ENCODE measurements around the gene PRKN. TPM values are rescaled to one million over a fixed set of nuclear protein-coding genes. Genes with fewer than 3 reads are reported as not detected.

Gene PRKN
- total and polyA plus RNA-seq, 9 of the 15 experiments (the other 6 are each of a cell fraction or from before 2014, with no cell fraction given) = 0.03 to 0.96 (median 0.15) TPM; not detected in 2

GRCh38 chr6:161732594-161732993, 995.0 kb downstream of the PRKN start:
- Histone ChIP-seq H3K4me2 (ENCODE audit: insufficient read depth, low read length) (no peak overlapping the region), H3K27me3 (ENCODE audit: control insufficient read depth in 2 of 2, insufficient read depth in 2 of 2, low read length in 2 of 2) (no peaks in the 10 kb centered on the region), H3K27ac (ENCODE audit: extremely low read depth, low read depth, low read length) (no peak overlapping the region), H3K9me3 (replicated peaks; ENCODE audit: control insufficient read depth, insufficient read depth, low read depth, low read length) (no peaks in the 10 kb centered on the region), H3K4me3 (no peak overlapping the region), H3K36me3 (ENCODE audit: control insufficient read depth, insufficient read depth, low read length) (no peaks in the 10 kb centered on the region), H4K20me1 (replicated peaks; ENCODE audit: control insufficient read depth, insufficient read depth, low read length) (no peaks in the 10 kb centered on the region), H3K9ac (ENCODE audit: insufficient read depth in 1 of 2, low read depth in 2 of 2, low read length in 2 of 2) (no peak overlapping the region), H3K9me1 (ENCODE audit: control insufficient read depth, insufficient read depth, low read length) (no peaks in the 10 kb centered on the region), H2AFZ (ENCODE audit: low read depth, low read length) (no peak overlapping the region), H3K79me2 (ENCODE audit: control insufficient read depth, insufficient read depth, low read length) (no peaks in the 10 kb centered on the region), H3K4me1 (replicated peaks in 1 of 2; ENCODE audit: control insufficient read depth in 2 of 2, insufficient read depth in 2 of 2, low read length in 2 of 2) (no peaks in the 10 kb centered on the region)
- DNase-seq (ENCODE audit: extremely low read depth in 1 of 4, low spot score in 3 of 4) = no peak
- 0% methylated on average over 3 of the region's 3 CpGs for WGBS (ENCODE audit: insufficient coverage, low coverage, missing lambda C conversion rate)
- ChIA-PET CTCF (ENCODE audit: low intra/inter-chr PET ratio) (no interaction called here), POLR2A (no interaction called here)
- ATAC-seq = no peak
- in situ Hi-C loops (cut with MboI) = no loop called here
- intact Hi-C loops (cut with micrococcal nuclease) = no loop called here
- no peak for FAIRE-seq
- no TSS peak for BruUV-seq (replicated peaks)
- TF ChIP-seq, protein P1, sequence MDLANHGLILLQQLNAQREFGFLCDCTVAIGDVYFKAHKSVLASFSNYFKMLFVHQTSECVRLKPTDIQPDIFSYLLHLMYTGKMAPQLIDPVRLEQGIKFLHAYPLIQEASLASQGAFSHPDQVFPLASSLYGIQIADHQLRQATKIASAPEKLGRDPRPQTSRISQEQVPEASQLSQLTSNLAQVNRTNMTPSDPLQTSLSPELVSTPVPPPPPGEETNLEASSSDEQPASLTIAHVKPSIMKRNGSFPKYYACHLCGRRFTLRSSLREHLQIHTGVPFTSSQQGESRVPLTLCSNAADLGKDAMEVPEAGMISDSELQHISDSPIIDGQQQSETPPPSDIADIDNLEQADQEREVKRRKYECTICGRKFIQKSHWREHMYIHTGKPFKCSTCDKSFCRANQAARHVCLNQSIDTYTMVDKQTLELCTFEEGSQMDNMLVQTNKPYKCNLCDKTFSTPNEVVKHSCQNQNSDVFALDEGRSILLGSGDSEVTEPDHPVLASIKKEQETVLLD (IDR thresholded peaks at IDR 0.05) = no peak
- TF ChIP-seq DPF2 (IDR thresholded peaks at IDR 0.05) = no peak
- TF ChIP-seq BHLHE40 (IDR thresholded peaks at IDR 0.05; ENCODE audit: low read length) = no peak
- no peak for TF ChIP-seq SMARCC2 (IDR thresholded peaks at IDR 0.05; ENCODE audit: low read depth)
- no peak for TF ChIP-seq BCOR (IDR thresholded peaks at IDR 0.05)
- TF ChIP-seq TRIM25 (IDR thresholded peaks at IDR 0.05; ENCODE audit: borderline replicate concordance) = no peak
- TF ChIP-seq, protein P2, sequence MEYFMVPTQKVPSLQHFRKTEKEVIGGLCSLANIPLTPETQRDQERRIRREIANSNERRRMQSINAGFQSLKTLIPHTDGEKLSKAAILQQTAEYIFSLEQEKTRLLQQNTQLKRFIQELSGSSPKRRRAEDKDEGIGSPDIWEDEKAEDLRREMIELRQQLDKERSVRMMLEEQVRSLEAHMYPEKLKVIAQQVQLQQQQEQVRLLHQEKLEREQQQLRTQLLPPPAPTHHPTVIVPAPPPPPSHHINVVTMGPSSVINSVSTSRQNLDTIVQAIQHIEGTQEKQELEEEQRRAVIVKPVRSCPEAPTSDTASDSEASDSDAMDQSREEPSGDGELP (CRISPR knock-in tag; IDR thresholded peaks at IDR 0.05; ENCODE audit: borderline replicate concordance) = no peak
- TF ChIP-seq, protein P3, sequence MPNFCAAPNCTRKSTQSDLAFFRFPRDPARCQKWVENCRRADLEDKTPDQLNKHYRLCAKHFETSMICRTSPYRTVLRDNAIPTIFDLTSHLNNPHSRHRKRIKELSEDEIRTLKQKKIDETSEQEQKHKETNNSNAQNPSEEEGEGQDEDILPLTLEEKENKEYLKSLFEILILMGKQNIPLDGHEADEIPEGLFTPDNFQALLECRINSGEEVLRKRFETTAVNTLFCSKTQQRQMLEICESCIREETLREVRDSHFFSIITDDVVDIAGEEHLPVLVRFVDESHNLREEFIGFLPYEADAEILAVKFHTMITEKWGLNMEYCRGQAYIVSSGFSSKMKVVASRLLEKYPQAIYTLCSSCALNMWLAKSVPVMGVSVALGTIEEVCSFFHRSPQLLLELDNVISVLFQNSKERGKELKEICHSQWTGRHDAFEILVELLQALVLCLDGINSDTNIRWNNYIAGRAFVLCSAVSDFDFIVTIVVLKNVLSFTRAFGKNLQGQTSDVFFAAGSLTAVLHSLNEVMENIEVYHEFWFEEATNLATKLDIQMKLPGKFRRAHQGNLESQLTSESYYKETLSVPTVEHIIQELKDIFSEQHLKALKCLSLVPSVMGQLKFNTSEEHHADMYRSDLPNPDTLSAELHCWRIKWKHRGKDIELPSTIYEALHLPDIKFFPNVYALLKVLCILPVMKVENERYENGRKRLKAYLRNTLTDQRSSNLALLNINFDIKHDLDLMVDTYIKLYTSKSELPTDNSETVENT (CRISPR knock-in tag; IDR thresholded peaks at IDR 0.05) = no peak
- TF ChIP-seq, protein P4, sequence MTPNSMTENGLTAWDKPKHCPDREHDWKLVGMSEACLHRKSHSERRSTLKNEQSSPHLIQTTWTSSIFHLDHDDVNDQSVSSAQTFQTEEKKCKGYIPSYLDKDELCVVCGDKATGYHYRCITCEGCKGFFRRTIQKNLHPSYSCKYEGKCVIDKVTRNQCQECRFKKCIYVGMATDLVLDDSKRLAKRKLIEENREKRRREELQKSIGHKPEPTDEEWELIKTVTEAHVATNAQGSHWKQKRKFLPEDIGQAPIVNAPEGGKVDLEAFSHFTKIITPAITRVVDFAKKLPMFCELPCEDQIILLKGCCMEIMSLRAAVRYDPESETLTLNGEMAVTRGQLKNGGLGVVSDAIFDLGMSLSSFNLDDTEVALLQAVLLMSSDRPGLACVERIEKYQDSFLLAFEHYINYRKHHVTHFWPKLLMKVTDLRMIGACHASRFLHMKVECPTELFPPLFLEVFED (CRISPR knock-in tag; conservative IDR thresholded peaks at IDR 0.05) = no peak
- TF ChIP-seq HNRNPK (IDR thresholded peaks at IDR 0.05; ENCODE audit: low read depth, low read length, poor library complexity, severe bottlenecking) = no peak
- TF ChIP-seq PATZ1 (CRISPR knock-in tag; IDR thresholded peaks at IDR 0.05; ENCODE audit: borderline replicate concordance) = no peak
- TF ChIP-seq HNRNPUL1 (IDR thresholded peaks at IDR 0.05; ENCODE audit: low read length) = no peak
- TF ChIP-seq SMARCE1 (IDR thresholded peaks at IDR 0.05) = no peak
- TF ChIP-seq RUNX1 (IDR thresholded peaks at IDR 0.05; ENCODE audit: low read depth) = no peak
